Transverse colon (tissue), 4 donors: ENCODE results near the gene VGF. TPM values are rescaled to one million over a fixed set of nuclear protein-coding genes. Genes with fewer than 3 reads are reported as not detected.

Experiments
- DNase-seq: peaks from one replicate; pipeline ENCODE4 v3.0.0-alpha.2; 2019
- H3K27ac ChIP-seq, 4 donors: fragments of 200-600 bp; sonication (generic); 2 replicates each; pipeline ENCODE4 v1.5.1; 2016 to 2018; ENCODE audit warnings: inconsistent platforms in 4 of 4
- H3K27me3 ChIP-seq: fragments of 200-600 bp; sonication (generic); 2 replicates; pipeline ENCODE4 v1.5.1; 2017; ENCODE audit warnings: inconsistent platforms
- H3K36me3 ChIP-seq, 4 donors: fragments of 200-600 bp; sonication (generic); 2 replicates each; pipeline ENCODE4 v1.5.1; 2017 to 2019; ENCODE audit warnings: inconsistent platforms in 4 of 4
- H3K4me1 ChIP-seq, 4 donors: fragments of 200-600 bp; sonication (generic); 2 replicates each; pipeline ENCODE4 v1.5.1; 2017 to 2020; ENCODE audit warnings: inconsistent platforms in 4 of 4
- H3K4me3 ChIP-seq, 4 donors: fragments of 200-600 bp; sonication (generic); 1 replicate in 1 of 4; 2 replicates in 3 of 4; pipeline versions ENCODE4 v1.5.1 to v1.6.1; 2017 to 2019; ENCODE audit warnings: inconsistent platforms in 4 of 4
- H3K9me3 ChIP-seq, 2 donors: fragments of 200-600 bp; sonication (generic); 2 replicates each; pipeline ENCODE4 v1.5.1; 2017 to 2019; ENCODE audit warnings: inconsistent platforms in 2 of 2
- CTCF ChIP-seq, 5 experiments: fragments of 200-600 bp in 3 of 5; fragments of 450-650 bp in 2 of 5; sonication (generic) in 3 of 5; IDR thresholded peaks; 1 replicate in 2 of 5; 2 replicates in 3 of 5; pipeline ENCODE4 v1.5.1; 2016 to 2017; ENCODE audit warnings: antibody characterized with exemption in 5 of 5, inconsistent platforms in 3 of 5, mild to moderate bottlenecking in 2 of 5, moderate library complexity in 1 of 5
- EP300 ChIP-seq: sonication (generic); formaldehyde crosslinking; IDR thresholded peaks from one replicate; pipeline ENCODE4 v1.6.1; 2017; ENCODE audit warnings: antibody characterized with exemption, low read depth
- POLR2A ChIP-seq: fragments of 450-650 bp; IDR thresholded peaks from one replicate; pipeline ENCODE4 v1.6.1; 2016; ENCODE audit warnings: antibody characterized with exemption, mild to moderate bottlenecking, moderate library complexity
- POLR2AphosphoS5 ChIP-seq, 3 donors: sonication (generic); formaldehyde crosslinking; IDR thresholded peaks; one replicate each; pipeline ENCODE4 v1.6.1; 2016; ENCODE audit warnings: antibody characterized with exemption in 3 of 3
- WGBS, 2 donors: methylation state at CpG; one replicate each; pipeline ENCODE4 v1.1.5; 2018; ENCODE audit warnings: low coverage in 1 of 2; 5-methylcytosine and 5-hydroxymethylcytosine counted together
- in situ Hi-C, 4 donors: fragments of 200-750 bp; cut with MboI; loops; one replicate each; pipeline versions ENCODE4 v1.15.0 to v1.15.1; 2017; ENCODE audit warnings: low sequenced_read_pairs in 3 of 4, low pct_ligation_motif_present in 1 of 4, low pct_unique_long_range_greater_than_20kb in 1 of 4
- intact Hi-C: fragments of 100-400 bp; cut with DNase I; formaldehyde crosslinking; loops from one replicate; pipeline ENCODE4 v1.15.1; 2023; ENCODE audit warnings: low total_unique reads
- total RNA-seq, 4 donors: library from RNA; depleted of rRNA; stranded (reverse); fragments of >200 nt; gene quantifications; one replicate each; pipeline ENCODE4 v1.1.0, GENCODE V29; 2016

The VGF gene
- total RNA-seq, 4 donors from 2014 or later, result 0.95 TPM; not detected in 3

DNA sequence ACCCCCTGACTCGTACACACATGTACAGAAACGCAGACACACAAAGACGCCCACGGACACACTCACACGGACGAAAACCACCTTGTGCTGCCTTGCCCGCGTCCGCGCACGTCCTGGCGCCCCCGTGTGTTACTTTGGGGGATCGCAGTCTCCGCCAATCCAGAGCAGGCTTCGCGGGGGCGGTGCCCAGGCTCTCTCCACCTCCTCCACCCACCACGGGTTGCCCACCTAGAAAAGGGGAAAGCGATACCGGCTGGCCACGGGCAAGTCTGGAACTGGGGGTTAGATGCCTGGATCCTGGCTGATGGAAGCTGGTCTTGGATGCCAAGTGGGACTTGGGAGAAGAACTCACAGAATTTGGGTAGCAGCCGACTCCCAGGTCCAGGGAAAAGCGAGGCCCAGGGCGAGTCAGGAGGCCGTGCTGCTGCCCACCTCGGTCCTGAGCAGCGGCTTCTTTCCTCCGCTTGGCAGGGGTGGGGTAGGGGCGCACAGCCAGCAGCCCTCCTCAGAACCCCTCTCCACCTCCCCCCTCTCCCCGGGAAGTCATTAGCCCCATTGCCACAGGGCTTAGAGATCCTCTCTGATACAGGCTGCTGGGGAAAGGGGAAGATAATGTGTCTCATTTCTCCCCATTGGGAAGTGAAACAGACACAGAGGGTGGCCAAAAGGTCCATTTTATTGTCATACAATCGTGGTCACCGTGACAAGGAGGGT is 4.6 kb upstream of the VGF start:
- H3K27ac ChIP-seq, result no peak overlapping the region
- H3K9me3 ChIP-seq, result no peaks in the 10 kb centered on the region
- DNase-seq, result peak; percentile 79
- intact Hi-C loops (no loop called here), in situ Hi-C loops (no loop called here)
- peaks cover 18 to 44% (median 43%) of the 10 kb centered on the region in 4 donors for H3K4me1 ChIP-seq
- H3K27me3 ChIP-seq, result peaks cover 98% of the 10 kb centered on the region
- no peaks in the 10 kb centered on the region for H3K36me3 ChIP-seq
- TF ChIP-seq CTCF (IDR thresholded peaks at IDR 0.05) (peak; percentile 79 to 93 (median 88)), POLR2A (no peak)
- H3K4me3 ChIP-seq, result no peak overlapping the region
- WGBS, 2 donors, result 3% methylated on average over 33 of the region's 33 CpGs; no CpG with 5 or more reads in 1 of the 2 donors

- Histone ChIP-seq H3K36me3 (no peaks in the 10 kb centered on the region), H3K4me1 (peaks cover 21 to 51% (median 45%) of the 10 kb centered on the region in 4 donors), H3K27ac (no peak overlapping the region), H3K27me3 (peaks cover 98% of the 10 kb centered on the region), H3K9me3 (no peaks in the 10 kb centered on the region), H3K4me3 (no peak overlapping the region)
- DNase-seq, result no peak
- WGBS, 2 donors, result 4 to 5% methylated on average over 5 to 18 of the region's 18 CpGs
- intact Hi-C loops (no loop called here), in situ Hi-C loops (no loop called here)
- TF ChIP-seq CTCF (IDR thresholded peaks at IDR 0.05) (no peak), POLR2AphosphoS5 (IDR thresholded peaks at IDR 0.05) (no peak), EP300 (no peak), POLR2A (no peak)
Observed at GRCh38 chr7:101169110-101169837, 3.9 kb upstream of the VGF start.

DNA sequence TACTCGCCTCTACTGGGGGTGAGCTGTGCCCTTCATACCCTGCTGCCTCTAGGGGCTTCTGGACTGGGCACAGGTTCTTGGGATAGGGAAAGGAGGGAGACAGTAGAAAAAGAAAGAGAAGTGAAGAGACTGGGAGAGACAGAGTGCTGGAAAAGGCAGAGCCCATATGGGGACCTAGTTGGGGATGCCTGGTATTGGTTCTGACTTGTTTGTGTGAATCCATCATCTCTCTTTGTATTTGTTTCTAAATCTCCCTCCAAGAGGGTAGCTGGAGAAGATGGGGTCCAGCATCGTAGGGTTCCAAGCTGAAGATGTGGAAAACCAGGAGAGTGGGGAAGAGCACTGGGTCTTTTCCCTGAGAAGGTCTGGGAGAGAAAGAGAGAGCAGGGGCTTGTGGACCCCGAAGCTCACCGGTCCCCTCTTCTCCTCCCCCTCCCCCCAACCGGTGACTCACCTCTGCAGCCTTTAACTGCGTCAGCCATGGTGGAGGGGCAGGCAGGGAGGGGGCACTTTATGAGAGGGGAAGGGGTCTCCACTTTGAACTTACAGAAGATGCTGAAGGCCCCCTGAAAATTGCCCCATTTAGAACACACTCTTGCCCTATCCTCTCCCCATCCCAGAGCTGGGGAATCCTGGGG is 3.2 kb upstream of the VGF start:
- in situ Hi-C loops, result no loop called here
- peaks cover 26 to 52% (median 46%) of the 10 kb centered on the region in 4 donors for H3K4me1 ChIP-seq

More for the DNA sequence above, 3.2 kb upstream of the VGF start:
- intact Hi-C loops, result no loop called here
- TF ChIP-seq POLR2A (no peak), EP300 (no peak), POLR2AphosphoS5 (IDR thresholded peaks at IDR 0.05) (no peak), CTCF (IDR thresholded peaks at IDR 0.05) (no peak)
- no peak for DNase-seq
- Histone ChIP-seq H3K27me3 (peaks cover 98% of the 10 kb centered on the region), H3K9me3 (no peaks in the 10 kb centered on the region), H3K27ac (no peak overlapping the region), H3K36me3 (no peaks in the 10 kb centered on the region), H3K4me3 (no peak overlapping the region)
- WGBS, 2 donors, result 8% methylated on average over 6 of the region's 6 CpGs; no CpG with 5 or more reads in 1 of the 2 donors
